HL-60 (cell line): ENCODE results near the gene GARRE1.

ENCODE experiments used
- GABPA ChIP-seq: IDR thresholded peaks from 2 replicates; pipeline ENCODE4 v1.6.1; 2012; ENCODE audit warnings: low read depth
- POLR2AphosphoS5 ChIP-seq: IDR thresholded peaks from 2 replicates; pipeline ENCODE4 v1.6.1; 2012; ENCODE audit warnings: low read depth
- SPI1 ChIP-seq: IDR thresholded peaks from 2 replicates; pipeline ENCODE4 v1.6.1; 2012; ENCODE audit warnings: low read depth, mild to moderate bottlenecking, borderline replicate concordance
- TF ChIP-seq, protein P1 (sequence below): IDR thresholded peaks from one replicate; pipeline ENCODE4 v1.5.1; 2011; ENCODE audit warnings: low read length, control low read depth, inconsistent platforms; ENCODE audit not compliant: insufficient read depth
- TF ChIP-seq, protein P2 (sequence below): IDR thresholded peaks from 2 replicates; pipeline ENCODE4 v1.6.1; 2012; ENCODE audit warnings: low read depth; ENCODE audit not compliant: insufficient replicate concordance

DNA sequence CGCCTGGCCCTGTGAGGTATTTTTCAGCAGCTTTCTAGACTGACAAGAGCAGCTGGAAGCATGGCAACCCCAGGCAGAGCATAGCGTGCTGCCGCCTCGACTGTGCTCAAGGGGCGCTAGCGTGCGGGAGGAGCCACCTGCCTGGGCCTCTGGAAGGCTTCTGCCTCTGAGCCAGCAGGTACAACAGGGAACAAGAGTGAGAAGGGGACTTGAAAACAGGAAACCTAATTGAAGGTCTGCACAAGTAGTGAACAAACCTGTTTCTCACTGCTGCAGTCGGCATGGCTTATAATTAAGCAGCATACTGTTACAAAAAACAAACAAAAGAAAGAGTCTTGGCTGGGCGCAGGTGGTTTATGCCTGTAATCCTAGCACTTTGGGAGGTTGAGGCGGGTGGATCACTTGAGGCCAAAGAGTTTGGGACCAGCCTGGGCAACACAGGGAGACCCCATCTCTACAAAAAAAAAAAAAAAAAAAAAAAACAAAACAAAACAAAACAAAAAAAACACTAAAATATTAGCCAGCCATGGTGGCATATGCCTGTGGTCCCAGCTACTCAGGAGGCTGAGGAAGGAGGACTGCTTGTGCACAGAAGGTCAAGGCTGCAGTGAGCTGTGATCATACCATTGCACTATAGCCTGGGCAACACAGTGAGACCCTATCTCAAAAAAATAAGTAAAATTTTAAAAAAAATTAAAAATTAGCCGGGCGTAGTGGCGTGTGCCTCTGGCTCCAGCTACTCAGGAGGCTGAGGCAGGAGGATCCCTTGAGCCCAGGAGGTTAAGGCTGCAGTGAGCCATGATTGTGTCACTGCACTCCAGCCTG, 12.6 kb upstream of the GARRE1 start:
- TF ChIP-seq, protein P1, sequence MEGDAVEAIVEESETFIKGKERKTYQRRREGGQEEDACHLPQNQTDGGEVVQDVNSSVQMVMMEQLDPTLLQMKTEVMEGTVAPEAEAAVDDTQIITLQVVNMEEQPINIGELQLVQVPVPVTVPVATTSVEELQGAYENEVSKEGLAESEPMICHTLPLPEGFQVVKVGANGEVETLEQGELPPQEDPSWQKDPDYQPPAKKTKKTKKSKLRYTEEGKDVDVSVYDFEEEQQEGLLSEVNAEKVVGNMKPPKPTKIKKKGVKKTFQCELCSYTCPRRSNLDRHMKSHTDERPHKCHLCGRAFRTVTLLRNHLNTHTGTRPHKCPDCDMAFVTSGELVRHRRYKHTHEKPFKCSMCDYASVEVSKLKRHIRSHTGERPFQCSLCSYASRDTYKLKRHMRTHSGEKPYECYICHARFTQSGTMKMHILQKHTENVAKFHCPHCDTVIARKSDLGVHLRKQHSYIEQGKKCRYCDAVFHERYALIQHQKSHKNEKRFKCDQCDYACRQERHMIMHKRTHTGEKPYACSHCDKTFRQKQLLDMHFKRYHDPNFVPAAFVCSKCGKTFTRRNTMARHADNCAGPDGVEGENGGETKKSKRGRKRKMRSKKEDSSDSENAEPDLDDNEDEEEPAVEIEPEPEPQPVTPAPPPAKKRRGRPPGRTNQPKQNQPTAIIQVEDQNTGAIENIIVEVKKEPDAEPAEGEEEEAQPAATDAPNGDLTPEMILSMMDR = no peak
- TF ChIP-seq, protein P2, sequence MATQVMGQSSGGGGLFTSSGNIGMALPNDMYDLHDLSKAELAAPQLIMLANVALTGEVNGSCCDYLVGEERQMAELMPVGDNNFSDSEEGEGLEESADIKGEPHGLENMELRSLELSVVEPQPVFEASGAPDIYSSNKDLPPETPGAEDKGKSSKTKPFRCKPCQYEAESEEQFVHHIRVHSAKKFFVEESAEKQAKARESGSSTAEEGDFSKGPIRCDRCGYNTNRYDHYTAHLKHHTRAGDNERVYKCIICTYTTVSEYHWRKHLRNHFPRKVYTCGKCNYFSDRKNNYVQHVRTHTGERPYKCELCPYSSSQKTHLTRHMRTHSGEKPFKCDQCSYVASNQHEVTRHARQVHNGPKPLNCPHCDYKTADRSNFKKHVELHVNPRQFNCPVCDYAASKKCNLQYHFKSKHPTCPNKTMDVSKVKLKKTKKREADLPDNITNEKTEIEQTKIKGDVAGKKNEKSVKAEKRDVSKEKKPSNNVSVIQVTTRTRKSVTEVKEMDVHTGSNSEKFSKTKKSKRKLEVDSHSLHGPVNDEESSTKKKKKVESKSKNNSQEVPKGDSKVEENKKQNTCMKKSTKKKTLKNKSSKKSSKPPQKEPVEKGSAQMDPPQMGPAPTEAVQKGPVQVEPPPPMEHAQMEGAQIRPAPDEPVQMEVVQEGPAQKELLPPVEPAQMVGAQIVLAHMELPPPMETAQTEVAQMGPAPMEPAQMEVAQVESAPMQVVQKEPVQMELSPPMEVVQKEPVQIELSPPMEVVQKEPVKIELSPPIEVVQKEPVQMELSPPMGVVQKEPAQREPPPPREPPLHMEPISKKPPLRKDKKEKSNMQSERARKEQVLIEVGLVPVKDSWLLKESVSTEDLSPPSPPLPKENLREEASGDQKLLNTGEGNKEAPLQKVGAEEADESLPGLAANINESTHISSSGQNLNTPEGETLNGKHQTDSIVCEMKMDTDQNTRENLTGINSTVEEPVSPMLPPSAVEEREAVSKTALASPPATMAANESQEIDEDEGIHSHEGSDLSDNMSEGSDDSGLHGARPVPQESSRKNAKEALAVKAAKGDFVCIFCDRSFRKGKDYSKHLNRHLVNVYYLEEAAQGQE = no peak
- TF ChIP-seq POLR2AphosphoS5 (no peak), SPI1 (no peak), GABPA (no peak)
